ENCODE results near the gene ADAMTS14.

The ADAMTS14 gene

DNA sequence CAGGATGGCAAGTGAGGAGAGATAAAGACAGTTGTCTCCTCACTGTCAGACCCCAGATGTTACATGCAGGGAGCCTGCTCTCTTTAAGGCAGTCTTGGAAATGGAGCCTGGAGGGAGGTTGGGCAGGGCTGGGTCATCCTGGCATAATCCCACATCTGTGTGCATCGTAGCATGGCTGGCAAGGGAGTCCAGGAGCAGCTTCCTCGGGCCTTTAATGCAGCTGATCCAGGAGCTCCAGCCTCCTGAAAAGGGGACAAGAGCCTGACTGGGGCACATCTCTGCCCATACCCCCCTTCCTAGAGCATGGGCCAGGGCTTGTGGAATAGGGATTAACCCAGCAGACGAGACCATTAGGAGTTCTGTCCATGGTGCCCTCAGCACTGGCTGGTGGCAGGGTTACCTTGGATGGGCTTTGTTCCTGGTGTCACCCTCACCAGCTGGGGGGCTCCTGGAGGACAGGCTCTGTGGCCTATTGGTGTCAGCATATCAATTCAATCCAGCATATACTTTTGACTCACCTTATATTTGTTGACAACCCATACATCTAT lies 77.9 kb downstream of the ADAMTS14 start:
- DNase-seq (ENCODE audit: low read depth): no peak
- TF ChIP-seq, protein P1, sequence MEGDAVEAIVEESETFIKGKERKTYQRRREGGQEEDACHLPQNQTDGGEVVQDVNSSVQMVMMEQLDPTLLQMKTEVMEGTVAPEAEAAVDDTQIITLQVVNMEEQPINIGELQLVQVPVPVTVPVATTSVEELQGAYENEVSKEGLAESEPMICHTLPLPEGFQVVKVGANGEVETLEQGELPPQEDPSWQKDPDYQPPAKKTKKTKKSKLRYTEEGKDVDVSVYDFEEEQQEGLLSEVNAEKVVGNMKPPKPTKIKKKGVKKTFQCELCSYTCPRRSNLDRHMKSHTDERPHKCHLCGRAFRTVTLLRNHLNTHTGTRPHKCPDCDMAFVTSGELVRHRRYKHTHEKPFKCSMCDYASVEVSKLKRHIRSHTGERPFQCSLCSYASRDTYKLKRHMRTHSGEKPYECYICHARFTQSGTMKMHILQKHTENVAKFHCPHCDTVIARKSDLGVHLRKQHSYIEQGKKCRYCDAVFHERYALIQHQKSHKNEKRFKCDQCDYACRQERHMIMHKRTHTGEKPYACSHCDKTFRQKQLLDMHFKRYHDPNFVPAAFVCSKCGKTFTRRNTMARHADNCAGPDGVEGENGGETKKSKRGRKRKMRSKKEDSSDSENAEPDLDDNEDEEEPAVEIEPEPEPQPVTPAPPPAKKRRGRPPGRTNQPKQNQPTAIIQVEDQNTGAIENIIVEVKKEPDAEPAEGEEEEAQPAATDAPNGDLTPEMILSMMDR (IDR thresholded peaks at IDR 0.05; ENCODE audit: control insufficient read depth, insufficient read depth, low read depth, low read length, missing control alignments): no peak
- H3K4me3 ChIP-seq (ENCODE audit: control insufficient read depth, low read depth, low read length): no peak overlapping the region

DNA sequence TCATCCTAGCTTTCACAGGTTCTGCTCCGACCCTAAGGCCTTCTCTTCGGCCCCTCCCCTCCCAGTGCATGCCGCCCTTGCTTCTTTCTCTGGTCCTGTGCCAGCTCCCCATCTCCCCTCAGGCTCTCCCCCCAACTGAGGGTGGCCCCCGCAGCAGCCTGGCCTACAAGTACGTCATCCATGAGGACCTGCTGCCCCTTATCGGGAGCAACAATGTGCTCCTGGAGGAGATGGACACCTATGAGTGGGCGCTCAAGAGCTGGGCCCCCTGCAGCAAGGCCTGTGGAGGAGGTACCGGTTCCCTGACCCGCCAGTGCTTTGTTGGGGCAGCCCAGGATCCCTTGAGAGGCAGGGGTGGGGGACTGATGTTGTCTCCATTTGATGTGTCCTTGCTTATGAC lies 79.0 kb downstream of the ADAMTS14 start:
- TF ChIP-seq, protein P1 (IDR thresholded peaks at IDR 0.05; ENCODE audit: control insufficient read depth, insufficient read depth, low read depth, low read length, missing control alignments): no peak
- DNase-seq (ENCODE audit: low read depth): no peak
- H3K4me3 ChIP-seq (ENCODE audit: control insufficient read depth, low read depth, low read length): no peak overlapping the region

DNA sequence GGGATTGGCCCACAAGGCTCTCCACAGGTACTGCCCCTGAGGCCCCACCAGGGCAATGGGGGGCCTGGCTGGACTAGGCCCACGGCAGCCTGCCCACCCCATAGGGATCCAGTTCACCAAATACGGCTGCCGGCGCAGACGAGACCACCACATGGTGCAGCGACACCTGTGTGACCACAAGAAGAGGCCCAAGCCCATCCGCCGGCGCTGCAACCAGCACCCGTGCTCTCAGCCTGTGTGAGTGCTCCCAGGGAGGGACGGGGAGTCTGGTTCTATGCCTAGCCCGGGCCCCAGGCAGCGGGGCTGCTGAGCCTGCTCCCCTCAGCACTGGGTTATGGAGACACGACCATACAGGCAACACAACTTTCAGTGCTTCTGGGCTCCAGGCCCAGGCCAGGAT lies 79.7 kb downstream of the ADAMTS14 start:
- no peak for DNase-seq (ENCODE audit: low read depth)
- H3K4me3 ChIP-seq (ENCODE audit: control insufficient read depth, low read depth, low read length): no peak overlapping the region
- TF ChIP-seq, protein P1 (IDR thresholded peaks at IDR 0.05; ENCODE audit: control insufficient read depth, insufficient read depth, low read depth, low read length, missing control alignments): no peak

DNA sequence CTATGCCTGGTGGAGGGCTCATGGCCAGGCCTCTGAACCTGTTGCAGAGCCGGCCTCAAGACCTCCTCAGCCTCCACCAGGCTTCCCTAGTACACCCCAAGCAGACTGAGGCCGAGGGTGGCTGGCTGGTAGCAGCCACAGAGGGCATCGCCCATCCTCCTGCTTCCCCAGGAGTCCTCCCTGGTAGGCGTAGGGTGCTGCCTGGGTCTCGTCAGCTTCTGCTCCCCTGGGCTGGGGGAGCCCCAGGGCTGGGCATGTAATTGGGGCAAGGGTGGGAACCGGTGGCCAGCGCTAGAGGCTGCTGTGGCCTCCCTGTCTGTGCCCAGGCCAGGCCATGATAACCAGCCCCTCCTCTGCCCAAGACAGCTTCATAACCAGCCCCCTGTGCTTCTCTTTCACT lies 80.3 kb downstream of the ADAMTS14 start:
- TF ChIP-seq, protein P1 (IDR thresholded peaks at IDR 0.05; ENCODE audit: control insufficient read depth, insufficient read depth, low read depth, low read length, missing control alignments): no peak
- H3K4me3 ChIP-seq (ENCODE audit: control insufficient read depth, low read depth, low read length): no peak overlapping the region
- no peak for DNase-seq (ENCODE audit: low read depth)

DNA sequence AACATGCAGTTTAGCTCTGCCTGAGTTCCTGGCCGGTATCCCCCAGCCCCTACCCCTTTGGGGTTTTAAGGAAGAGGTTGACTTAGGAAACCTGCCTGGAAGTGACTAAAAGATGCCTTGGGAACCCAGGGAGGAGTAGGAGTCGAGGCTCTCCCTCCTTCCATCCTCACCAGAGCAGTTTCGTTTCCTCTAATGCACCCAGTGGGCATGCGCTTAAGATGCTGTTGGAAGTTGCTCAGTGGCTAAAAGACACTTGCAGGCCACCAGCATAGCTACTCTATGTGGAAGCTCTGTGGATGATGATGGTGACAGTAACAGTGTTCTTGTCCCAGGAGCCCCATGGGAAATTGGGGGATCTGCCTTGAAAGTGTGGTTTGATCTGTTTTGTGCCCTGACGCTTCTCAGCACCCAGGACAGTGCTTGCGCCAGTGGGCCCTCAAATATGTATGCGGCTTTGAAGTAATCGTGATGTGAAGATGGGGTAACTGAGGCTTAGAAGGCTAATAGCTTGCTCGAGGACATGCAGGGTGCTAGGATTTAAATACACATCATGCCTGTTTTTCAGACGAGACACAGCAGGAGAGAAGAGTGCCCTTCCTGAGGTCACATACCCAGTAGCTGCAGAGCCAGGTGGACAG lies 80.8 kb downstream of the ADAMTS14 start:
- DNase-seq (ENCODE audit: low read depth): no peak
- H3K4me3 ChIP-seq (ENCODE audit: control insufficient read depth, low read depth, low read length): no peak overlapping the region
- TF ChIP-seq, protein P1 (IDR thresholded peaks at IDR 0.05; ENCODE audit: control insufficient read depth, insufficient read depth, low read depth, low read length, missing control alignments): no peak

DNA sequence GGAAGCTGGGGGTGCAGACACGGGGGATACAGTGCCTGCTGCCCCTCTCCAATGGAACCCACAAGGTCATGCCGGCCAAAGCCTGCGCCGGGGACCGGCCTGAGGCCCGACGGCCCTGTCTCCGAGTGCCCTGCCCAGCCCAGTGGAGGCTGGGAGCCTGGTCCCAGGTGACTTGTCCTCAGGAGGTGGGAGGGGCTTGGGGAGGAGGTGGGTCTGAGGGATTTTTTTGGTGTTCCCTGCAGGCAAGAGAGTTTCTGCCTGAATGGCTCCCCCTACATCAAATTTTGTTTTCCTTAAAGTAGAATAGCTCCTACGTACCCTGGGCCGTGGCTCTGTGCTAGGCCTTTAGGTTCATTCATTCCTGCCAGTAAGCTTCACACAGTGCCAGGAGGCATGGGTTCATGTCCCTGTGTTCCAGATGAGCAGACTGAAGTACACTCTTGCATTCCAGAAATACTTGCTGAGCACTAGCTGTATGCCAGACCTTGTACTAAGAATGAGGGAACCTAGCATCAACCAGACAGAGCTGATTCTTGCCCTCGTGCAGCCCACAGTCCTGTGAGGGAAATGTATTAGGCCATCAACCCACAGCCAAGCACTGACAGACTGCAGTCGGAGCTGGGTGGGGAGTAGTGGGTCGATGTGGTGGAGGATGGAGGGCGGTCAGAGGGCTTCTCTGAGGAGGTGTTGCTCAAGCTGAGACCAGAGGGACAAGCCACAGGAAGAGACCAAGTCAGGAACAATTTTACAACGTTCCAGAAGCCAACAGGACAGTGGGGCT lies 81.7 kb downstream of the ADAMTS14 start:
- TF ChIP-seq, protein P1 (IDR thresholded peaks at IDR 0.05; ENCODE audit: control insufficient read depth, insufficient read depth, low read depth, low read length, missing control alignments): no peak
- no peak overlapping the region for H3K4me3 ChIP-seq (ENCODE audit: control insufficient read depth, low read depth, low read length)
- DNase-seq (ENCODE audit: low read depth): no peak
